NCI-H526 treated with DMSO at 0.1 percent for 48 hours (cell line): ENCODE data around the gene ANKRD11.

Source experiments
- DNase-seq: peaks from one replicate; lab custom pipeline; 2025; lab: John Stamatoyannopoulos, UW

Gene ANKRD11

GRCh38 chr16:89297156-89297874 is 193.0 kb downstream of the ANKRD11 start:
- DNase-seq, result no peak

DNA sequence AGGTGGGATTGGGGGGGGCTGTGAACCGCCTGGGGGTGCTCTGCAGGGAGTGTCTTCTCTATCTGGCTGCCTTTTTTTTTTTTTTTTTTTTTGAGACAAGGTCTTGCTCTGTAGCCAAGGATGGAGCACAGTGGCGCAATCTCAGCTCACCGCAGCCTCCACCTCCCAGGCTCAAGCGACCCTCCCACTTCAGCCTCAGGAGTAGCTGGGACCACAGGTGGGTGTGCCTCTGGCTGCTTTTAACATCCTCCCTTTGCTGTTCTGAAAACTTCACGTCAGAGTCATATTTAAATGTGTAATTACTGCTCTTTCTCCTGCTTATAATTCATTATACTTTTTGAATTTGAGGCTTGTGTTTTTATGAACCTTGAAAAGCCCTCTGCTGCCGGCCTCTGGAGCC is 194.4 kb downstream of the ANKRD11 start:
- DNase-seq, result no peak

DNA sequence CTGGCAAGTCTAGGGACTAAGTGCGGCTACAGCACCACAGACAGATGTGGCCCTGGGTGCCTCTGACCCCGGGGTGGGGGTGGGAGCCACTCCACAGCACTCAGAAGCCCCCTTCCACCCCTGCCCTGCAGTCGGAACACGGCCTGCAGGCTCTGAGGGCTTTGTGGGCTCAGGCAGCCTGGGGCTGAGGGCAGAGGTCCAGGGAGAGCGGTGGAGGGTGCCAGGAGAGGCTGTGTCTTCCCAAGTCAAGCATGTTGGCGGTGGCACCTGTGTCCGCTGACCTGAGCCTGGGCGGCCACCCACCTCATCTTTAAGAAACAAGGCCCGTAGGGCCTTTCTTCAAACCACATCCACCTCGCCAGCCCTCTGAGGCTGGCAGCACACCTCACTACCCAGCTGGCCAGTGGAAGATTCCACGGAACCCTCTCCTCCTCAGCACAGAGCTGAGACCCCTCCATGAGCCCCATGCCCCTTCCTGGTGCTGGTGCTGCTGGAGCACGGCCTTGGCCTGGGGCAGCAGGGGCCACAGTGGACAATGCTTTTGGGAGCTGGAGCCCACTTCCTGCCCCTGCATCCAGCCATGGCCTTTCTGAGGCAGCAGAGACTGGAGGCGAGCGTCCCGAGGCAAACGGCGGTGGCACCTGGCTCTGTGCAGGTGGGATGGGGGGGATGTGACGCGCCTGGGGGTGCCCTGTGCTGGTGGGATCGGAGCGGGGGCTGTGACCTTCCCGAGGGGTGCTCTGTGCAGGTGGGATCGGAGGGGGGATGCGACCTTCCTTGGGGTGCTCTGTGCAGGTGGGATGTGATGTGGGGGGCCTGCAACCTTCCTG is 195.1 kb downstream of the ANKRD11 start:
- DNase-seq, result no peak

DNA sequence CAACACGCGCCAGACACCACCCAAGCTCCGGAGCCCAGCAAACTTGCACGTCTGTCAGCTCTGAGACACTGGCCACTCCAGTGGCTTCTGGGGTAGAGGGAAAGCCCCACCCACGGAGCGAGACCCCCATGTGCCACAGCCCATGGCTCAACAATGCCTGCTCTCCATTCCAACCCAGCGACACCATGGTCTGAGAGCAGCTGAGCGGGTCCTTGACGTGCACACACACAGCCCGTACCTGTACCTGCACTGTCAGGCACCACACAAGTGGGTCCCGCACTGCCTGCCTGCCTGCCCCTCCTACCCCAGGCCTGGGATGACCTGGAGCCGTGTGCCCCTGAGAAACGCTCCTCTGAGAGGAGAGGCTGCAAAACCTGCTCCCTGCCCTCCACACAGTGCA is 195.9 kb downstream of the ANKRD11 start:
- no peak for DNase-seq

DNA sequence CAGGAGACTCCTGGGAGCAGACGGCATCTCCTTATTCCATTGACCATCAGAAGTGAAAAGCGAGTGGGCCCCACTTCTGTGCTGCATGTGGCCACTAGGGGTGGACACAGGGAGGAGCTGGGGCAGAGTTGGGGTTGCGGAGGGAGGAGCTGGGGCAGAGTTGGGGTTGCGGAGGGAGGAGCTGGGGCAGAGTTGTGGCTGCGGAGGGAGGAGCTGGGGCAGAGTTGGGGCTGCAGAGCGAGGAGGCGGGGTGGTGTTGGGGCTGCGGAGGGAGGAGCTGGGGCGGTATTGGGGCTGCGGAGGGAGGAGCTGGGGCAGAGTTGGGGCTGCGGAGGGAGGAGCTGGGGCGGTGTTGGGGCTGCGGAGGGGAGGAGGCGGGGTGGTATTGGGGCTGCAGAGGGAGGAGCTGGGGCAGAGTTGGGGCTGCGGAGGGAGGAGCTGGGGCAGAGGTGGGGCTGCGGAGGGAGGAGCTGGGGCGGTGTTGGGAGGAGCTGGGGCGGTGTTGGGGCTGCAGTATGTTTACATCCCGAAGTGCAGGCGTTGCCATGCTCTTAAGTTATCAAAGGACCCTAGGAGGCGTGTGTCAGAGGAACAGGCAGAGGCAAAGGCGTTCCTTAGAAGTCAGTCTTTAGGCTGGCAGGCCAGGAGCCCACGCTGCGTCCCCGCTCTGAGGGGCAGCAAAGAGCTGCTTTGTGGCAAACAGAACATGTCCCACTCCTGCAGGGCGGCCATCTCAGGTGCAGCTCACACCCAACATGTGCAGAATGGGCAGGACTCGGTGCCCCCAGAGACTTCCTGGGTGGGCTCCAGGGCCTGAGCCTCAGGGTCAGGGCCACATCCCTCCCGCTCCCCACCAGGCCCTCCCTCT is 196.9 kb downstream of the ANKRD11 start:
- DNase-seq, result no peak

DNA sequence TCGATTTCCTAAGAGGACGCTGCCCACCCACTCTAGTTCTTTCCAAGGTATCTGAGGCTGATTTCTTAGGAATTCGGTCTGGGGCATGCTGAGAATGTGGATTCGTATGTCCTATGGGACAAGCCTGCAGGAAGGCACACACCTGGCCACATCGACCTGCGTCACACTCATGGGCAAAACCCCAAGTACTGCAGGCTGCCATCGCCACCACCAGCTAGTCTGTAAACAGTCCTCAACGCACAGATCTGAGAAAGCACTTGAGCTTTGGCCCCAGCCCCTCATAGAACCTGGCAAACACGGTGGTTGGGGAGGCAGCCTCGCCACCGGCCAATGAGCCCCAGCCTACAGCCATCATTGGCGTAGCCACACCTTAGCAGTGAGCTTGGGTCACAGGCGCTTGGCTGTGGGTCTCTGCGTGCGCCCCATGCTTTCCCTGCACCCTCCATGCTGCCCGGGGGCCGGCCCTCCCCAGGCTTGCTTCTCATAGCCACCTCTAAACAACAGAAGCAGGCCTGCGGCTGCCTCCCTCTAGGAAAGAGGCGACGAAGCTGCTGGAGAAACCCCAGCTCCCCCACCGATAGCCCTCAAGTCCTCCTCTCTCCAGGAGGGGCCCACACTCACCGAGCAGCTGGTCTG is 197.8 kb downstream of the ANKRD11 start:
- DNase-seq, result no peak

DNA sequence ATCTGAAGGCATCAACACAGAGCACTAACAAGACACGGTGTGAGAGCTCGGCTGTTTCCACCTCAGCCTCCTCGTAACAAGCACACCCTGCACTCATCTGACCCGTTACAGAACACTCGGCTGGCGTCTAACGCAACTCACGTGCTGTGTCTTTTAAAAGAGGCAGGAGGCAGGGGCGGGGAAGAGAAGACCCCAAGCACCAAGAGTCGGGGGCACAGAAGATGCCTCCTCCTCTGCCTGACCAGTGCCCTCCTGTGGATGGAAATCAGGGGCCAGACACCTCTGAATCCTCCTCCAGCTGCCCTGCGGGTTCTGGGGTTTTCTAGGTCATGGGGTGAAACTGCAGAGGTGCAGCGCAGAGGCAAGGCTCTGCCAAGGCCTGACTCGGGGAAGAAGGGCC is 198.6 kb downstream of the ANKRD11 start:
- DNase-seq, result no peak

DNA sequence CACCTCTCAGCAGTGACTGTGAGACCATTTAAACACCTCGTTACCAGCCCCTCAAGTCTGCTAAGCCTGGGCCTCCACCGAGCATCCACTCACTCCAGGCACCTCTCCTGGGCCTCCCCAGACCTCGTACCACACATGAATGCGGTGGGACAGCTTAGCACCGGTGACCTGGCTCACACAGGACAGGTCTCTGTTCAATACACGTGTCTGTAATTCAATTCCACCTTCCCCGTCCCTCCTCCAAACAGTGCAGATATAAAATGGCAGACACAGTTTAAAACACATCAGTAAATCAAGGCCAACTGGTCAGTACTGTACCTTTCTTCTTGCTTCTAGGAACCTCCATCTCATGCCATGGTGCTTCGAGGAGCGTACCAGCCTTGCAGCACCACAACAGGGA is 199.0 kb downstream of the ANKRD11 start:
- DNase-seq, result no peak

GRCh38 chr16:89290887-89291286 is 199.5 kb downstream of the ANKRD11 start:
- no peak for DNase-seq

DNA sequence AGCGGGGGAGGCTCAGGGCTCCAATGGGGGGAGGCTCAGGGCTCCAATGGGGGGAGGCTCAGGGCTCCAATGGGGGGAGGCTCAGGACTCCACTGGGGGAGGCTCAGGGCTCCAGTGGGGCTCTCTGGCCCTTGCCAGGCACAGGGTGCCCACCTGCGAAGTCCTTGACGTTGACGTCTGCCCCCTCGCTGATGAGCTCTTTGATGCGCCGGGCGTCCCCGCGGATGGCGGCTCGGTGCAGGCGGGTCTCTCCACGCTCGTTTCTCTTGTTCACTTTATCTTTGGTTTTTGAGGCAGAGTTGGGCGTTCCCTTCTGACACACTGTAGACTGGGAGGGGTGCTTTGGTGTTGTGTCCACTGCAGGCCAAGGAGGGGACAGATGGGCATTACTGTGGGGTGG is 199.9 kb downstream of the ANKRD11 start:
- DNase-seq, result no peak

GRCh38 chr16:89289428-89290395 is 200.6 kb downstream of the ANKRD11 start:
- no peak for DNase-seq

DNA sequence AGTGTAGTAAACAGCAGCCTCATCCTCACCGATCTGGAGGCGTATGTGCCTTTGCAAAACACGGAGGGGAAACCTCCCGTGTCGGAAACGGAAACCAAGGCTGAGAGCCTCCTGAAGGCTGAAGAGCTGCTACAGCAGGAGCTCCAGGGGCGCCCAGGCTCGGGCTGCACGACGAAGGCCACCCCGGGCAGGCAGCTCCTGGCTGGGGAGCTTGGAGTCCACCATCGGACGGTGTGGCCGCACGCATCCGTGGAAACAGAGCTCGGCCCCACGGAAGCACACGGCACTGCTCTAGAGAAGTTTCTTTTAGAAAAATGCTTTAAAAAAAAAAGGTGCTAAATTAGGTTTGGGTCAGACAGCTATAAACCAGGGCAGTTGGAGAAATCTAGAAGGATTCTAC is 201.4 kb downstream of the ANKRD11 start:
- no peak for DNase-seq

- no peak for DNase-seq
These were observed 201.8 kb downstream of the ANKRD11 start for GRCh38 chr16:89288577-89288844.

DNA sequence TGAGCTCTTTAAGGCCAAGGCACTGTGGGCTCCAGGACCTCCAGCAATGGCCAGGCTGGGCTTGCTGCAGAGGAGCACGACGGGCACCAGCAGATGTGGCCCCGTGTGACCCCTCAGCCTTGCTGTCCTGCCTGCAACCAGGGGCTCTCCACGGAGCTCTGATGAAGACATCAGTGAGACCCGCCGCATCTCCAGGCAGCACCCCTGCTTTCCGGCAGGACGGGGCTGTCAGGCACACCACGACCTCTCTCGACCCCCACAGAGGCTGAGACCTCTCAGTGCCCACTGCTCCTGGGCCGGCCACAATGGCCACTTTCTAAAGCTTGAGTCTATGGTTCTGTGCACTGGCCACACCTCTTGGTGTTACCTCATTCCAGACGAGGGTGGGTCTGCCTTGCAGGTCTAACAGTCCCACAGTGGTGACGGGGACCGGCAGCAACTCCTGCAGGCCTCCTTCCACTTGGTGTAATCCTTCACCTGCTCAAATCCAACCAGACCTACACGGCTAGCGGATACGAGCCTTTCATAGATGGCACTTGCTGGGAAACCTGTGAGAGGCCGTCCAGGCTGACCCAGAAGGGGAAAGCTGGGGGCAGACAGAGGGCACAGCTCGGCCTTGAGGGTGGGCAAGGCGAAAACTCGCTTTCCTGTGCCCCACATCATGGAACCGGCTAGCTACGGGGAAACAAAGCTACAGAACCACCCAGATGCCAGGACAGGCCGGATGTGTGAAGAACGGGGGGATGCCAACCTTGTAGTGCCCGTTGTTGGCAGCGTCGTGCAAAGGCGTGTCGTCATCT is 202.4 kb downstream of the ANKRD11 start:
- no peak for DNase-seq

- no peak for DNase-seq
These were observed 204.3 kb downstream of the ANKRD11 start for GRCh38 chr16:89286096-89286495.

- no peak for DNase-seq
These were observed 205.0 kb downstream of the ANKRD11 start for GRCh38 chr16:89285381-89285780.

GRCh38 chr16:89283449-89283848 is 206.9 kb downstream of the ANKRD11 start:
- DNase-seq, result no peak

DNA sequence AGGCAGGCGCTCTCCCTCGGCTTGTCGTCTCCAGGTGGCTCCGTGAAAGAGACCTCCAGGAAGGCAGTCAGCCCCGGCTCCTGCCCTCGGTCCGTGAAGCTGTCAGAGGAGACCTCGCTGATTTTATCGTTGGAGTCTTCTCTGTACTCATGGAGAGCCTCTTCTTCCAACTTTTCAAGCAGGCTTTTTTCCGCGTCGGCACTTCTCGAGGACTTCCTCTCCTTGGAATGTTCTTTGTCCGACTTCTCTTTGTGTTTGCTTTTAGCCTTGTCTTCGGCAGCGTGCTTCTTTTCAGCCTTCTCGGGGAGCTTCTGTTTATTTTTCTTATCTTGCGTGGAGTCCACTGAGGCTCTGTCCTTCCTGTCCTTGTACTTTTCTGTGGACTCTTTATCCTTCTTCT is 207.8 kb downstream of the ANKRD11 start:
- DNase-seq, result no peak

- no peak for DNase-seq
These were observed 208.5 kb downstream of the ANKRD11 start for GRCh38 chr16:89281829-89282228.

DNA sequence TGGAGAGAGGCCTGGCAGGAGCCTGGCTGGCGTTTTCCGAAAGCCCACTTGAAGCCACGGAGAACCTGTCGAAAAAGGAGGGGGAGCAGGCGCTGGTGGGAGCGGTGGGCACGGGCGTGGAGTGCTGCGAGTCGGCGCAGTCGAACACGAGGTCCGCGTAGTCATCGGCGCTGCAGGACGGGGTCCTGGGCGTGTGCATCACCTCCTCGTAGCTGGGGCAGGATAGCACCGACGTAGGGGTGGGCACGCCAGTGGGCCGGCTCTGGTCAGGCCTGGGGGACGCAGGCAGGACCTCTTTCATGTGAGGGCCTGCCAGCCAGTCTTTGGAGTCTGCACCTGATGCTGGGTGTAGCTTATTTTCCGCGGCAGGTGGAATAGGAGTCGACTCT is 209.2 kb downstream of the ANKRD11 start:
- no peak for DNase-seq
